GM18505 (cell line): ENCODE measurements around the gene SYCP2L.
"Not testable (repeated sequence)": the region's sequence is repeated elsewhere in the genome, so short reads cannot be mapped to it uniquely, and the experiment has no call there.

Experiments
- ATAC-seq: cut with Tn5 transposase; IDR thresholded peaks from one replicate; pipeline ENCODE4 v1.9.1; 2021; ENCODE audit not compliant: unreplicated experiment
- POLR2A ChIP-seq: IDR thresholded peaks from 4 replicates; pipeline ENCODE4 v1.6.1; 2011; ENCODE audit warnings: borderline replicate concordance; ENCODE audit not compliant: insufficient read depth, insufficient read length; ENCODE audit errors: extremely low read depth

The SYCP2L gene

DNA sequence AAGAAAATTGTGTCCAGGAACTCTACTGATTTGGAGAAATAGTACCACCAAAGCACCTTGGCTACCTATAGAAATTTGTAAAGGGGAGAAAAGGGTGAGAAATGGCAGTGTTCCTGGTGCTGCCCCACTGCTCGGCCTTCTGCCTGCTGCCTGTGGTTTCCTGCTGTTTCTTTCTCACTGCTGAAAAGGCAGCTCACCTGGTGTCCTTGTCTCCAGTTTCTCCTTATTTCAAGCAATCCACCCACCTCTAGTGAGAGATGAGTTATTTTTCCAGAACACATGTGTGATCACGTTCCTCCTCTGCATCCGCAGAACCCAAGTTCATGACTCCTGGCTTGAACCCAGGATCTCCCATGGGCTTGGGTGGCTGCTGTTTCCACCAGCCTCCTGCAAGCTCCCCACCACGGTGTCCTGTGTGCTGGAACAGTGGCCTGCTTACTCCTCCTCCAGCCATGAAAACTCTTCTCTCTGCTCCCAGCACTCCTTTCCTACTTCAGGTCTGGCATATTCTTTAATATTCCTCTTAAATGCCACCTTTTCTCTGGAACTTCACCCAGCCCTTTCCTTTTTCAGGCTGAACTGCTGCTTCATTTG, 108.4 kb downstream of the SYCP2L start:
- no peak for TF ChIP-seq POLR2A
- ATAC-seq: no peak

DNA sequence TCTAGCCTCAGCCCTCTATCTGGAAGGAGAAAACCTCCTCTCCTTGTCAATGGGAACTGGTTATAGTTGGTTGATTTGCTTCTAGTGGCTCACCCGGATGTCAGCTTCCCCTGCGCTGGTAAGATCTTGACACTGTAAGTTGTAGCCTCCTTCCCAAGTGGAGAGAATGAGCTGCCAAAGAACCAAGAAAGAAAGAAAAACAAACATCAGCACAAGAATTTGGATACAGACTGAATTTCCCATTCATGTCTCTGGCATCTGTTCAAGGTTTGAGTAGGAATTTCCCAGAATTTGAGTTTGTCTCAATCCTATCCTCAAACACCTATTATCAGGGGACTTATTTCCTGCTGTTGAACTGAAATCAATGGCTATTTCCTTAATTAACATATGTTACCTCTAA, 113.1 kb downstream of the SYCP2L start:
- no peak for TF ChIP-seq POLR2A
- no peak for ATAC-seq

DNA sequence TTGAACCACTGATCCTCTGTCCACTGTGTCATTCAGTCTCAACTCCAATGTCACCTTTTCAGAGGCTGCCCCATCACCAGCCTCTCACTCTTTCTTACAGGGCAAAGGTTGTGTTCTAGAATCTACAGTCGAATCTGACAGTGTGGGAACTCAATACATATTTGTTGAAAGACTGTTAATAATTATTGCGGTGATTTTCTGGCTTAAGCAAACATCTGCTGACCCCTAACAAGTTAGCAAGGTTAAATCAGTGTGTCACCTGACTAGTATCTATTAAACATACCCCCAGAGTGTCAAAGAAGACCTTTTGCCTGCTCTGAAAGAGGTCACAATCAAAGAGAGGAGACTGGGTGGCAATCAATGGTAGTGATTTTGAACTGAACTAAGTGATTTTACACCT, 115.3 kb downstream of the SYCP2L start:
- TF ChIP-seq POLR2A: no peak
- ATAC-seq: no peak

DNA sequence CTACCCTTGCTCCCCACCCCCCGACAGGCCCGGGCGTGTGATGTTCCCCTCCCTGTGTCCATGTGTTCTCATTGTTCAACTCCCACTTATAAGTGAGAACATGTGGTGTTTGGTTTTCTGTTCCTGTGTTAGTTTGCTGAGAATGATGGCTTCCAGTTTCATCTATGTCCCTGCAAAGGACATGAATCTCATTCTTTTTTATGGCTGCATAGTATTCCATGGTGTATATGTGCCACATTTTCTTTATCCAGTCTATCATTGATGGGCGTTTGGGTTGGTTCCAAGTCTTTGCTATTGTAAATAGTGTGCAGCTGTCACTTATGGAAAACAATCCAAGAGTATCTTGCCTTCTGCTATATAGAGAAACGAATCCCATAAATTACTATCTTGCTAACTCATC, 116.4 kb downstream of the SYCP2L start:
- not testable (repeated sequence) for ATAC-seq

DNA sequence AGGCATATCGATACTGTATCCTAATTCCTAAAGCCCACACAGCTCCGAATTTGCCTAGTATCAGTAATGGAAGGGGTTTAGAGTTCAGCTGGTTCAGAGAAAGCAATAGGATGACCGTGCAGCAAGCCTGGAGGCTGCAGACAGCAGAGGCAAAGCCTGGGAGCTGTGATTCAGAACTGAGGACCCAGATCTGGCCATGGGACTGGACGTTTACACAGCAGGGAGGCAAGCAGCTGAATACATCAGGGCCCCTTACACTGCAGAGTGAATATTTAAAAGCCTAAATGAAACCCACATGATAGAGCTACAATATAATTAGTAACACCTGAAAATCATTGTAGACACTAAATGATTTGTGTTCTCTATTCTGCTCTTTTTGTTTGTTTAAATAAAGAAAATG, 119.2 kb downstream of the SYCP2L start:
- ATAC-seq: no peak
- no peak for TF ChIP-seq POLR2A

DNA sequence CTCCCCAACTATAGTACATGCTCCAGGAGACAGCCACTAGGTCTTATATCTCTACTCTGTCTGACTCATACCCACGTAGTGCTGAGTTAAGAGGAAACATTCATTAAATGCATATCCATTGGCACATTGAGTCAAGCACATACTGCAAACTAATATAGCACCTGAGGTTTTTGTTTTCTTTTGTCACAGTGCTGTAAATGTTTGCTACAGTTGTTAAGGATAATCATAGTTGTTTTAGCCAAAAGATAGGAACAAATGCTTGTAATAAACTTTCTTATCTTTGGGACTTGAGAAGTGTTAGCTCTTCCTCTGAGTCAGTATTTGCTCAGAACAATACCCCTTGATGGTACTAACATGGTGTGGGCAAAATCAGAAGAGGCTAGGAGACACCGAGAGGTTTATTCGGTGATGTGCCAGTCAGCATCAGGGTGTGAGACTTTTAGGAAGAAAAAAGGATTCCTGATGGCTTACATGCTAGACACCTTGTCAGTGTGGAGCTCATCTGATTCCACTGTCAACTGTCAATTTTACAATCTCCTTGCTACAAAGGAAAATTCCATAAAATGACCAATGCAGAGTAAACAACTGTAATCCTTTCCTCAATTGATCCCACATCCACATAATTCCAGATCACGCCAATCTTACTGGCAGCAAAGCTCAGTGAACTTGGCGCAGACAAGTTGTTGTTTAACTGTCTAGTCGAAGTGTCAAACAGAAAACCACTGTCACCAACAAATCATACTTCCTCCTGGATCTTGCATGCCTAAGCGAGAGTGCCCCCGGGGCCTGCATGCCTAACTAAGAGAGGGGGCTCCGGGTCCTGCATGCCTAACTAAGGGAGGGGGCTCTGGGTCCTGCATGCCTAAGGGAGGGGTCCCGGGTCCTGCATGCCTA, 121.1 kb downstream of the SYCP2L start:
- ATAC-seq: no peak
- TF ChIP-seq POLR2A: no peak

DNA sequence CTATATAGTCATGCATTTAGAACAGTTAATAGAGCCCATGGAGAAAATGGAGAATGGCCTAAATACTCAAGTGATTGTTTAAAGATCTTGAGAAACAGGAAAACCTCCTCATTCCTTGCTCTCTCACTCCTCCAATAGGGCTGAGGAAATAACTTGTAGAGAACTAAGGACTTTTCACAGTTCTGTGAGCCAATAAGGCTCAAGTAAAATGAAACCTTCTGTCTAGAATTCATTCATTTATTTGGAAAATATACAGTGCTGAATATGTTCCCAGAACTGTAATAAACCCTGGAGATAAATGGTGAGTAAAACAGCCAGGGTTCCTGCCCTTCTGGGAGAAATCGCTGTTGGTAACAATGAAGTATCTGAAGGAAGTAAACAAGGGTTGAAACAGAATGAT, 122.0 kb downstream of the SYCP2L start:
- TF ChIP-seq POLR2A: no peak
- ATAC-seq: no peak

DNA sequence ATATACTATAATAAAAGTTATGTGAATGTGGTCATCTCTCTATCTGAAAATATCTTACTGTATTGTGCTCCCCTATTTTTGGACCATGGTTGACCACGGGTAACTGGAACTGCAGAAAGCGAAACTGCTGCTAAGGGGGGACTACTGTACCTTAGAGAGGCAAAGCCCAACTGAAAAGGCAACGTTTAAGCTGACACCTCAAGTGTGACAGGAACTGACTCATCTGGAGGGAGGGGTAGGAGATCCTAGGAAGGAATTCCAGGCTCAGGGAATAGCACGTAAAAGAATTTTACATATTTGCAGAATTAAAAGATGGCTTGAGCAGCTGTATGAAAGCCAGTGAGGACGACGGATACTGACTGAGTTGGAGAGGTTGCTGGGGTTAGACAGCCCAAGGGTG, 122.5 kb downstream of the SYCP2L start:
- TF ChIP-seq POLR2A: no peak
- no peak for ATAC-seq

DNA sequence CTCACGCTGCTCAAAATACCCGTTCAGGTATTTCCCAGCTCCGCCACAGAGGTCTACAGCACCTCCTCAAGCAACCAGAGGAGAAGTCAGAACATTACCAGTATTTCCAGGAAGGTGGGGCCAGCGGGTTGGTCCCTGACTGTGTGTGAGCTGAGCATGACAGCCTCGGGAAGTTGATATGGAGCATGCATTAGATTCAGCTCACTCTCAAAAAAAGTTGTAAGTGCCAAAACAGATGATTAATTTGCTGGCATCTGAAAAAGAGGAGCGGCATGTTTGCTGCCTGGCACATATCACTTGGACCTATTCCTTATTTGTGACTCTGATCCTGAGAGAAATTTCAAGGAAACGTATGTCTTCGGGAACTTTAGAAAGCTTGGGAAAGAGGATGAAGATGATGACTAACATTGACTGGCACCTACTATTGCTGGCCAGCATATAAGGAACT, 125.0 kb downstream of the SYCP2L start:
- no peak for TF ChIP-seq POLR2A
- no peak for ATAC-seq

DNA sequence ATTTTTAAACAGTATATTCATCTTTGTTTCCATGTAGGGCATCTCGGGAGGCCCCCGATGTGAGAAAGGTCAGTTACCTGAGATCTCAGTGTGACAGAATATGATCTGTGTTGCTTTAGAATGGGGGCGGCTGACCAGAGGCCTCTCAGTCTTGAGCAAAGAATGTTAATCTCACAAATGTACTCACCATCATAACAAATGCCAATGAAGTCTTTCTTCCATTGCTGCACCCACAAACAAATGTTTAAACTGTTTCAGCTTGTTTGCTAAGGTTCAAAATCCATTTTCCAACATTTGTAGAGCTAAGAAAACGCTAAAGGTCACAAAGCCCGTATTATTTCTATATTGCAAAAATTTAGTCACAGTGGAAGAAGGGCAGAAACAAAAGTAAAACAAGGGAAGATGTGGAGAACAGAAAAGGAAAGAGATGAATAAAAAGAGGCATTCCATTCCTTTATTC, 125.5 kb downstream of the SYCP2L start:
- ATAC-seq: no peak
- TF ChIP-seq POLR2A: no peak

DNA sequence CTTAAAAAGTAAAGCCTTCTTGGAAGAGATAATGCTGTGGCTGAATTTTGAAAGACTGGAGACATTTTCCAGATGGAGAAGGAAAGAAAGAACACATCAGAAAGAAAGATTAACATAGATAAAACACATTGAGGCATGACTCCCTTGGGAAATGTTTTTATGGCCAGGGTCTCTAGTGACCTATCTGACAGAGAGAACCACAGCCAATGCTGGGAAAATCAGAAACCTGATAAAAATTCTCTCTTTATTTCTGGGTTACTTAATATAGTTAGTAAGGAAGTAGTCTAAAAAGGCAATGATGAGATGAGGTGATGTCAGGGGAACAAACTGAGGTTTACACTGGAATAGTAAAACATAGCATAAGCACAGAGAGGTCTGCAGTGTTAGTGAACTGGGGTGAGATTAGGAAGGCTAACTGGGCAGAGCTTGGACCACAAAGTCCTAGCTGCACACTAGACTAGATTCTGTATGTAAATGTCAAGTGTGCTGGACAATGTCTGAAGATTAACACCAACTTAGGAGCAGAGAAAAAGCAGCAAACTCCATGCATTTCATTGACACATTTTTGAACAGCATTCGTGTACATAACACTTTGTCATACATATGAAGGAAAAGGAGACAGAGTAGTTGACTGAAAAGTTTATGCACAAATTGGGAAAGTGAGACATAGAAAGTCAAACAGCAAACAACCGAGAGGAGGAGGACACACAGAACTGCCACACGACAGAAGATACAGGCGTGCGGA, 126.3 kb downstream of the SYCP2L start:
- ATAC-seq: no peak
- TF ChIP-seq POLR2A: no peak

DNA sequence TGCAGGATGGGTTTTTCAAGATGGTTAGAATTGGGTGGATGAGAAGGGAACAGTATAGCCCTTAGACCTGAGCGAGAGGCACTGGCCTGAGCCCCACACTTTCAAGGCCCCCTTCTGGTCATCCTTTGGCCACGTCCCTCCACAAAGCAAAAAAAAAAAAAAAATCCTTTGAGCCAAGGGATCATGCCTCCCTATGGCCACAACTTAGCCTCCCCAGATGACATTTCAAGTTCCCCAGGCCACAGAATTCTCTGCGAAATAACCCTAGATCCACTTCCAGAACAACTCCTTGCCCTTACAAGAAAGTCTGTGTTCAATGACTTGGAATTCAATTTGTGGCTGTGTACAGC, 126.8 kb downstream of the SYCP2L start:
- TF ChIP-seq POLR2A: no peak

DNA sequence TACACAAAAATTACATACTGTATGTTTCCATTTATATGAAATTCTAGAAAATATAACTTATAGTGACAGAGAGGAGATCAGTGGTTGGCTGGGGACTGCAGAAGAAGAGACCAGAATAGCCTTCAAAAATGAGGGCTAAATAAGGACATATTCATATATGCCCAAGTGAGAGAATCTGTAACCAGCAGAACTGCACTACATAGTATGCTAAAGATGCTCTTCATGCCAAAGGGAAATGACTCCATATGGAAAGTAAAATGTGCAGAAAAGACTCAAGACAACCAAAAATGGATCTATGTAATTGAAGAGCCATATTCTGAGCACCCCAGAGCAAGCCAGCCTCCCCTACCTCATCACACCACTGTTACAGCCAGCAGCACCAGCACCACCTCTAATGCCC, 128.2 kb downstream of the SYCP2L start:
- no peak for TF ChIP-seq POLR2A

More for the DNA sequence above, 126.8 kb downstream of the SYCP2L start:
- ATAC-seq: no peak

DNA sequence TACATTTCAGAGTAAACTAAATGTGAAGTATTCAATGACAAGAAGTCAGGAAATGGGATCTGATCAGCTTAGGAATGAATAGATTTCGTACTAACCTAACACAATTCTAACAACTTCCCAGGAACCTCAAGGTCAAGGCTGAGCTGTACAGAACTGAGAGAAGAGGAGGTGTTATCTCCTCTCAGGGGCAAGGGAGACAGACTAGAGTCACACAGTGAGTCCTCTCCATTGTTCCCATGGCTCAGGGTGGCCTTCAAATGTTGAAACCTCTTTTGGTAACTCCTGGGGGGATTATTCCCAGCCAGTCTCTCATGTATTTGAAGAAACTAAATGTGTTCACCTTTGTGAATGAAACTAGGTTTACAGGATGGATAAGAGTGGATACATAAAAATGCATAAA, 129.6 kb downstream of the SYCP2L start:
- no peak for TF ChIP-seq POLR2A
- ATAC-seq: no peak

More for the DNA sequence above, 128.2 kb downstream of the SYCP2L start:
- ATAC-seq: no peak
